GM20000 (cell line): ENCODE measurements around the gene AP1G2.

Experiments used
- DNase-seq: peaks from one replicate; pipeline ENCODE4 v3.0.0; 2012; ENCODE audit warnings: low spot score
- TF ChIP-seq, protein P1 (sequence below): IDR thresholded peaks from 2 replicates; pipeline ENCODE4 v1.5.1; 2012; ENCODE audit warnings: mild to moderate bottlenecking, control low read depth; ENCODE audit errors: extremely low read depth, missing control alignments

AP1G2 gene

DNA sequence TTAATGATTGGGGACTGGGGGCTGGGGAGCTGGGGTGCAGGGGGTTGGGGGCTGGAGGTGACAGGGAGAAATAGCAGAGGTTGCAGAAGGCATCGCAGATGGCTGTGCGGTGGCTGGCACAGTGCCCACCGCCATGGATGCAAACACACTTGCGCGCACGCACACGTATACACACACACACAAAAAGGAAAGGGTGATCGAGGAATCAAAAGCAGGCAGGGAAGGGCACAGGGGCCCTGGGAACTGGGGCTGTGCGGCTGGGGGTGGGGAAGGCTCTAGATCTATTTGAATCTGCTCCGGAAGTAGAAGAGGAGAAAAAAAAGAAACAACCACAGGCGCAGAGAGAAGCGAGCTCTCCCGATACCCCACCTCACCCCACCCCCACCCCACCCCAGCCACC is 55.4 kb downstream of the AP1G2 start:
- TF ChIP-seq, protein P1, sequence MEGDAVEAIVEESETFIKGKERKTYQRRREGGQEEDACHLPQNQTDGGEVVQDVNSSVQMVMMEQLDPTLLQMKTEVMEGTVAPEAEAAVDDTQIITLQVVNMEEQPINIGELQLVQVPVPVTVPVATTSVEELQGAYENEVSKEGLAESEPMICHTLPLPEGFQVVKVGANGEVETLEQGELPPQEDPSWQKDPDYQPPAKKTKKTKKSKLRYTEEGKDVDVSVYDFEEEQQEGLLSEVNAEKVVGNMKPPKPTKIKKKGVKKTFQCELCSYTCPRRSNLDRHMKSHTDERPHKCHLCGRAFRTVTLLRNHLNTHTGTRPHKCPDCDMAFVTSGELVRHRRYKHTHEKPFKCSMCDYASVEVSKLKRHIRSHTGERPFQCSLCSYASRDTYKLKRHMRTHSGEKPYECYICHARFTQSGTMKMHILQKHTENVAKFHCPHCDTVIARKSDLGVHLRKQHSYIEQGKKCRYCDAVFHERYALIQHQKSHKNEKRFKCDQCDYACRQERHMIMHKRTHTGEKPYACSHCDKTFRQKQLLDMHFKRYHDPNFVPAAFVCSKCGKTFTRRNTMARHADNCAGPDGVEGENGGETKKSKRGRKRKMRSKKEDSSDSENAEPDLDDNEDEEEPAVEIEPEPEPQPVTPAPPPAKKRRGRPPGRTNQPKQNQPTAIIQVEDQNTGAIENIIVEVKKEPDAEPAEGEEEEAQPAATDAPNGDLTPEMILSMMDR: no peak
- DNase-seq: peak; percentile 2
